ENCODE data around the gene SLC6A9.

Gene SLC6A9

GRCh38 chr1:43949678-43950077 is 81.6 kb downstream of the SLC6A9 start:
- H3K4me3 ChIP-seq (replicated peaks; ENCODE audit: low read depth, low read length): no peak overlapping the region
- DNase-seq (ENCODE audit: low read depth): no peak
- no peak for TF ChIP-seq CTCF (IDR thresholded peaks at IDR 0.05; ENCODE audit: low read length, missing control alignments)

GRCh38 chr1:43947874-43948437 is 83.3 kb downstream of the SLC6A9 start:
- peak overlapping the region; percentile 92 for H3K4me3 ChIP-seq (replicated peaks; ENCODE audit: low read depth, low read length)
- no peak for DNase-seq (ENCODE audit: low read depth)
- TF ChIP-seq CTCF (IDR thresholded peaks at IDR 0.05; ENCODE audit: low read length, missing control alignments): no peak

DNA sequence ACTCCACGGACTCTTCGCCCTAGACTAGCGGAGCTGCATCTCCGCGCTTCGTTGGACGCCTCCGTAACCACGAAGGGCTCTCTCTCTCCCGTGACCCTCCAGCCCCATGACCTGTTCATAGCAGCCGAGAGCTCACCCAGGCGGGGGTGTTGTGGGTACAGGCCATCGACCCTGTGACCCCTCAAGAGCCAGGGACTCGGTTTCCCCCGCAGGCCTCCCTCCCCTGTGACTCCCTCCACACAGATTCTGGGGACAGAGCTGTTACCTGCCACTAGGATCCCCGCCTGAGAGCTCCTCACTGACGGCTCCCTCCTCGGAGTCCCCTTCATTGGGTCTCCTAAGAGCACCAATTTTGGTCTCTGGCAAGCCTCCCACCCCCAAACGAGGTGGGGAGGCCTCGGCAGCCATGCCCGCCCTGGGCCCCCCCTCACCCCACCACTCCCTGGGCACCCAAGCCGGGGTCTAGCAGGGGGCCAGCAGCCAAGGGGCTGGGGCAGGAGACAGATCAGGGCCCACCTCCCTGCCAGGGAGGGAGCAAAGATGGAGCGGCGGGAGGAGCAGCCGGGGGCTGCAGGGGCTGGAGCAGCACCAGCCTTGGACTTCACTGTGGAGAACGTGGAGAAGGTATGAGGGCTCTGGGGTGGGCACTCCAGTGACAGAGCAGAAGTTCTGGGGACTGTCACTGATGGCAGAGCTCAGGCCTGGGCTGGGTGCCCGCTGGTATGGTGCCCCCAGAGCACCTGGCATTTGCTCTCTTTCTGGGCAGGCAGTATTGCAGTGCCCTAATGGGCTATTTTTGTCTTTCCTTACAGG is 84.0 kb downstream of the SLC6A9 start:
- TF ChIP-seq CTCF (IDR thresholded peaks at IDR 0.05; ENCODE audit: low read length, missing control alignments): no peak
- no peak for DNase-seq (ENCODE audit: low read depth)
- H3K4me3 ChIP-seq (replicated peaks; ENCODE audit: low read depth, low read length): peak overlapping the region; percentile 92
